DMS114 treated with DMSO at 0.1 percent for 48 hours (cell line): ENCODE data around the gene BBIP1.
A peak's percentile ranks its signal among the peaks of the same experiment; 100 is the strongest.
"Not testable (repeated sequence)": the region's sequence is repeated elsewhere in the genome, so short reads cannot be mapped to it uniquely, and the experiment has no call there.

Experiments
- DNase-seq: peaks from one replicate; lab custom pipeline; 2025; ENCODE audit not compliant: unreplicated experiment; lab: John Stamatoyannopoulos, UW

The BBIP1 gene

GRCh38 chr10:110923856-110924493 is 5.0 kb upstream of the BBIP1 start:
- no peak for DNase-seq

- DNase-seq, result peak; percentile 59
Observed at GRCh38 chr10:110919971-110920881, 1.2 kb upstream of the BBIP1 start.

- no peak for DNase-seq
Observed at GRCh38 chr10:110919349-110919931, 460 bp upstream of the BBIP1 start, which contains the start of gene SHOC2. Gene SHOC2 (plus strand): TSS chr10:110919604. CDS start chr10:110964359, 44,755 bp downstream.

- DNase-seq, result peak; percentile 90
Observed at GRCh38 chr10:110918269-110918642, 724 bp downstream of the BBIP1 start.

- no peak for DNase-seq
Observed at GRCh38 chr10:110916554-110917346, 2.2 kb downstream of the BBIP1 start.

- not testable (repeated sequence) for DNase-seq
Observed at GRCh38 chr10:110915600-110915999, 3.4 kb downstream of the BBIP1 start.

- DNase-seq, result no peak
Observed at GRCh38 chr10:110915035-110915434, 3.9 kb downstream of the BBIP1 start.

- no peak for DNase-seq
Observed at GRCh38 chr10:110914431-110914830, 4.5 kb downstream of the BBIP1 start.

GRCh38 chr10:110912374-110912773 is 6.6 kb downstream of the BBIP1 start:
- DNase-seq, result no peak

GRCh38 chr10:110910138-110910537 is 8.8 kb downstream of the BBIP1 start:
- no peak for DNase-seq

GRCh38 chr10:110903280-110904278 is 15.4 kb downstream of the BBIP1 start:
- DNase-seq, result no peak

GRCh38 chr10:110901954-110902819 is 16.8 kb downstream of the BBIP1 start:
- no peak for DNase-seq

GRCh38 chr10:110900983-110901382 is 18.0 kb downstream of the BBIP1 start:
- no peak for DNase-seq

- DNase-seq, result no peak
Observed at GRCh38 chr10:110898391-110898790, 20.6 kb downstream of the BBIP1 start.

- DNase-seq, result no peak
Observed at GRCh38 chr10:110897184-110897583, 21.8 kb downstream of the BBIP1 start.

GRCh38 chr10:110893559-110894179 is 25.3 kb downstream of the BBIP1 start:
- peak; percentile 64 for DNase-seq

GRCh38 chr10:110892602-110893288 is 26.2 kb downstream of the BBIP1 start:
- DNase-seq, result no peak

- no peak for DNase-seq
Observed at GRCh38 chr10:110887560-110887959, 31.4 kb downstream of the BBIP1 start.
